Esophagus squamous epithelium (tissue), 5 donors: Measurements from ENCODE around the gene KRT78. TPM values are rescaled to one million over a fixed set of nuclear protein-coding genes. Genes with fewer than 3 reads are reported as not detected.

Source experiments
- DNase-seq: peaks from one replicate; lab custom pipeline; 2025; lab: John Stamatoyannopoulos, UW
- H3K27ac ChIP-seq, 4 donors: fragments of 200-600 bp; sonication (generic); one replicate each; pipeline ENCODE4 v1.5.1; 2016 to 2019; ENCODE audit warnings: mild to moderate bottlenecking in 1 of 4
- H3K27me3 ChIP-seq, 4 donors: fragments of 200-600 bp; sonication (generic); 1 replicate in 3 of 4; 2 replicates in 1 of 4; pipeline versions ENCODE4 v1.5.1 to v1.6.0; 2017 to 2021; ENCODE audit warnings: antibody characterized with exemption in 1 of 4
- H3K36me3 ChIP-seq, 3 donors: fragments of 200-600 bp; sonication (generic); one replicate each; pipeline ENCODE4 v1.5.1; 2016 to 2019
- H3K4me1 ChIP-seq, 3 donors: fragments of 200-600 bp; sonication (generic); one replicate each; pipeline ENCODE4 v1.5.1; 2017 to 2019
- H3K4me3 ChIP-seq, 4 donors: fragments of 200-600 bp; sonication (generic); 1 replicate in 3 of 4; 2 replicates in 1 of 4; pipeline ENCODE4 v1.5.1; 2016 to 2019; ENCODE audit warnings: mild to moderate bottlenecking in 2 of 4, moderate library complexity in 1 of 4
- H3K9me3 ChIP-seq, 3 donors: fragments of 200-600 bp; sonication (generic); one replicate each; pipeline ENCODE4 v1.5.1; 2016 to 2019
- CTCF ChIP-seq, 6 experiments: fragments of 450-650 bp in 4 of 6; fragments of 200-600 bp in 2 of 6; sonication (generic) in 2 of 6; IDR thresholded peaks; one replicate each; pipeline ENCODE4 v1.5.1; 2016 to 2019; ENCODE audit warnings: antibody characterized with exemption in 6 of 6, mild to moderate bottlenecking in 4 of 6, moderate library complexity in 4 of 6
- POLR2A ChIP-seq, 4 donors: fragments of 450-650 bp; IDR thresholded peaks; one replicate each; pipeline ENCODE4 v1.6.1; 2017; ENCODE audit warnings: antibody characterized with exemption in 4 of 4, mild to moderate bottlenecking in 4 of 4, moderate library complexity in 3 of 4
- WGBS, 2 donors: methylation state at CpG; one replicate each; pipeline ENCODE4 v1.1.5; 2018; 5-methylcytosine and 5-hydroxymethylcytosine counted together
- intact Hi-C: fragments of 100-400 bp; cut with DNase I; formaldehyde crosslinking; loops from one replicate; pipeline ENCODE4 v1.15.0; 2022
- total RNA-seq, 4 donors: library from RNA; depleted of rRNA; stranded (reverse); fragments of >200 nt; gene quantifications; one replicate each; pipeline ENCODE4 v1.1.0, GENCODE V29; 2016
- donor health status: DM: yes; HTN: yes; CAD: no.

The KRT78 gene
- total RNA-seq, 4 donors from 2014 or later = 194 to 481 (median 307) TPM

DNA sequence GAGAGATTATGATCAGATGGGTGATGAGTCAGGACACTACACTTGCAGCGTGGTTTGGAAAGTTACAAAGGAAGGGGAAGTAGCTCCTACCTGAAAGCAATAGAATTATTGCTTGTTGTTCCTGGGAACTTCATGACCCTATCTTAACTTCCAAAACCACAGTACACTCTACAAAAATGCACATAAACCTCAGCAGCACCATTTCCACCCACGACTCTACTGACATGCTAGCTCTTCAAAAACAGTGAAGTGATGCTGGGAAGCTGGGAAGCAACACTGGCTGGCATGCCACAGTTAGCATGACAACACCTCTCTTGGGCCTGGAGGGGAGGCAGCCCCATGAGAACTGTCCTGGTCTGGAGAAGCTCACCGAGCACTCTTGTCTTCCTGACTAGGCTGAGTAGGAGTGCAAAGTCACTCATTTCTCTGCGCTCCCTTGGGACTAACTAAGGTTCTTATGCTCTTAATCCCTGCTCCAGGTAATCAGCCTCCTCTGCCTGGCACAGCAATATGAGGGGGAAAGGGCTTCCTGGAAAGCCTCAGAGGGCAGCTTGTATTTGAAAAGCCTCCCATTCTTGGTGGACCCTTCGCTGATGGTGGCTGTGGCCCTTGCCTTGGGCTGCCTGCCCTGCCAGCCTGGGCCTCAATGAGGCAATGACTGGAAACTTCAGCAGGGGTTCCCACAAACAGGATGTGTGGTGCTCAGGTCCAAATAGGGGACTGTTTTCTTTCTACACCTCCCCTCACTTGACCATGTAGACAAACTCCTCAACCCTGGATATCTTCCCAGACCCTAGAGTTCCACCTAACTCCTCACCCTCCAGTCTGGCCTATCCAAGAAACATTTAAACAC lies 54.1 kb downstream of the KRT78 start:
- H3K9me3 ChIP-seq = no peaks in the 10 kb centered on the region
- H3K36me3 ChIP-seq = no peaks in the 10 kb centered on the region
- no peak overlapping the region for H3K4me3 ChIP-seq
- WGBS, 2 donors = 72 to 76% methylated on average over 3 to 4 of the region's 5 CpGs
- peaks cover 0 to 36% (median 14%) of the 10 kb centered on the region in 3 donors for H3K4me1 ChIP-seq
- H3K27me3 ChIP-seq = peaks cover 0 to 20% (median 0%) of the 10 kb centered on the region in 4 donors
- intact Hi-C loops = no loop called here
- H3K27ac ChIP-seq = no peak overlapping the region
- no peak for DNase-seq
- TF ChIP-seq POLR2A (IDR thresholded peaks at IDR 0.05) (no peak), CTCF (IDR thresholded peaks at IDR 0.05) (no peak)

DNA sequence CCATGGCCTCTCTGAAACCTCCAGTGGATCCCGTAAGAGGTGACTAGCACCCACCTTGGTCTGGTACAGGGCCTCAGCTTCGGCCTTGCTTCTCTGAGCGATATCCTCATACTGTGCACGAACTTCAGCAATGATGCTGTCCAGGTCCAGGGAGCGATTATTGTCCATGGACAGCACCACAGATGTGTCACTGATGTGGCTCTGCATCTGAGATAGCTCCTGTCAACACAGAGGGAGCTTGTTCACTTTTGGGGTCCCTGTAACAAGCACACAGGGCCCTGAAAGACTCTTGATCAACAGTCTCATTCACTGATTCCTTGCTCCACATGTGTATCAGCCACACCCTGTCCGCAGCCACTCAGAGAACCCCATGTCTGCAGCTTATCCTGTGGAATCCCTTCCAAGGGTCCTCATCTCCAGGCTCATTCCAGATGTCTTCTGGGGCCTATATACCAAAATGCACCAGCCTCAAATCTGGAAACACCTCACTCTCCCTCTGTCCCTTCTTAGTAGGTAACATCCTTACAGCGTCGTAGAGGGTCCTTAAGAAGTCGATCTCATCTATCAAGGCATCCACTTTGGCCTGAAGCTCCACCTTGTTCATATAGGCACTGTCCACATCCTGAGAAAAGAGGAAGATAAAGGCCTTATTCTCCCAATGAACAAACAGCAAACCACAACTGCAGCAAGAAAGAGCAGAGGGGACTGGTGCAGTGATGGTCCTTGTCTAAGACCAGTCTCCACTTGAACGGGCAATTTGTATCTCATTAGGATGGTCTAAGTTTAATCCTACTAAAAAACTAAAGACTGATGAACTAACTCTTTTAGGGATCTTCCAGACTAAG lies 56.4 kb downstream of the KRT78 start:
- Histone ChIP-seq H3K27ac (no peak overlapping the region), H3K27me3 (peaks cover 0 to 35% (median 0%) of the 10 kb centered on the region in 4 donors), H3K36me3 (no peaks in the 10 kb centered on the region), H3K4me3 (no peak overlapping the region), H3K9me3 (no peaks in the 10 kb centered on the region), H3K4me1 (peaks cover 0 to 17% (median 7%) of the 10 kb centered on the region in 3 donors)
- no peak for DNase-seq
- 91 to 92% methylated on average over 9 to 10 of the region's 10 CpGs for WGBS, 2 donors
- intact Hi-C loops = no loop called here
- TF ChIP-seq POLR2A (IDR thresholded peaks at IDR 0.05) = no peak
- no peak for TF ChIP-seq CTCF (IDR thresholded peaks at IDR 0.05)

GRCh38 chr12:52791271-52792184 lies 57.3 kb downstream of the KRT78 start:
- WGBS, 2 donors = 92 to 95% methylated on average over 5 to 12 of the region's 12 CpGs
- DNase-seq = no peak
- H3K27ac ChIP-seq = no peak overlapping the region
- H3K9me3 ChIP-seq = no peaks in the 10 kb centered on the region
- intact Hi-C loops = no loop called here
- H3K36me3 ChIP-seq = no peaks in the 10 kb centered on the region
- TF ChIP-seq CTCF (IDR thresholded peaks at IDR 0.05) = no peak
- TF ChIP-seq POLR2A (IDR thresholded peaks at IDR 0.05) = no peak
- H3K27me3 ChIP-seq = peaks cover 0 to 35% (median 0%) of the 10 kb centered on the region in 4 donors
- peaks cover 0 to 20% (median 7%) of the 10 kb centered on the region in 3 donors for H3K4me1 ChIP-seq
- H3K4me3 ChIP-seq = no peak overlapping the region

DNA sequence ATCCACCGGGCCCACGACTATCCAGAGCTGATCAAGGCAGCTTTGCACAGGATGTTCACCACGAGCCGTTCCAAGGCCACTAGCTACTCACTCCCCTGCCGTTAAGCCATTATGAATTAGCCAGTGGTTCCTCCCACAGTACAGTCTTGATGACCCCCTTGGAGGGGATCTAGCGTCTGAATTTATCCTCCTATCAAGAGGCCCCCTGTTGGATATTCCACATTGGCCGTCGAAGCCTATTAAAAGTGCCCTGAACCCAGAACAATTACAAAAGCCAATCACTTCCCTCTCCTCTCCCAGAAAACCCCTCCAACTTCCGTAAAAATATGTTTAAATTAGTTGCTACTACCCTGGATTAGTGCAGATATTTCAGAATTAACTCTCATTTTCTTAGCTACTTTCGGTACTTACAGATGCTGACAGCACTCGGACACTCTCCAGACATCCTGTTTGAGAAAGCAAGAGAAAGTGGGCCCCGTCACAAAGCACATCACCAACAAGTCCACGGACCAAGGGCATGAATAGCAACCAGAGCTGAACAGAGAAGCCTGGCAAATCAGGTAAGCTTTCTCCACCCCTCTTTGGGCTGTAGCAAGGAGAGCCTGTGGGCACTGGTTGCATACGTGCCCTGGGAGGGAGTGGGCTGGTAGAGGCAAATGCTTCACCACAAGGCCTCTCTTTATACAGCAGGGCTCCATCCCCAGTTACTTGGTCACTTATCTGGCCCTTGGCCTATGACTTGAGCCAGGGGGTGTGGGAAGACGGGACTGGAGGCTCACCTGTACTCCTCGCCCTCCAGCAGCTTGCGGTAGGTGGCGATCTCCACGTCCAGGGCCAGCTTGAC lies 58.1 kb downstream of the KRT78 start:
- 77 to 81% methylated on average over 9 to 12 of the region's 19 CpGs for WGBS, 2 donors
- Histone ChIP-seq H3K9me3 (no peaks in the 10 kb centered on the region), H3K27ac (no peak overlapping the region), H3K4me1 (peaks cover 0 to 23% (median 7%) of the 10 kb centered on the region in 3 donors), H3K36me3 (no peaks in the 10 kb centered on the region), H3K4me3 (peak overlapping the region in 2 of 4 donors; percentile 29 to 45), H3K27me3 (peaks cover 0 to 35% (median 0%) of the 10 kb centered on the region in 4 donors)
- no peak for DNase-seq
- TF ChIP-seq POLR2A (IDR thresholded peaks at IDR 0.05) = no peak
- no peak for TF ChIP-seq CTCF (IDR thresholded peaks at IDR 0.05)
- intact Hi-C loops = no loop called here
